Measurements from ENCODE around the gene PFKFB1.

GRCh38 chrX:54921427-54922021 is 72.5 kb downstream of the PFKFB1 start:
- TF ChIP-seq CTCF (IDR thresholded peaks at IDR 0.05) (no peak), POLR2A (IDR thresholded peaks at IDR 0.05) (no peak)
